ENCODE data around the gene ASAP2. TPM values are rescaled to one million over a fixed set of nuclear protein-coding genes. Genes with fewer than 3 reads are reported as not detected.

The ASAP2 gene
- polyA plus RNA-seq, 4 donors = 50.7 to 60.8 (median 58.3) TPM

DNA sequence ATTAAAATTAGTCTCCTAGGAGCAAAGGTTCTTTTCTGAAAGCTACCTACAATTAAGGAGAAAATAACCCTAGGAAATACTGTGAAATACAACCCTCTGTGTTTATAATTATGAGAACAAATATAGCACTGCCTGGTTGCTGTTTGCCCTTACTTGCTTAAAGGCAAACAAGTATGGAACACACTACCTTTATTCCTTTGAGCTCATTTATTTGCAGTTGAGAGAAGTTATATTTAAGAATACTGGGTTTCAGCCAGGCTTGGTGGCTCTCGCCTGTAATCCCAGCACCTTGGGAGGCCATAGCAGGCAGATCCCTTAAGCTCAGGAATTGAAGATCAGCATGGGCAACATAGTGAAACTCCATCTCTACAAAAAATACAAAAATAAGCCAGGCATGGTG is 244.6 kb downstream of the ASAP2 start:
- DNase-seq (ENCODE audit: low read depth in 4 of 4, low spot score in 2 of 4) = no peak

Other genes starting within 250 kb of the ASAP2 start
- gene MBOAT2, start 203.1 kb upstream of the ASAP2 start, polyA plus RNA-seq (ENCODE audit: insufficient read length in 4 of 4) = 10 to 100 TPM; 51.1 to 71.5 (median 67.4) TPM
- 10 to 100 TPM; 76.6 to 83.0 (median 82.6) TPM for gene ITGB1BP1, start 216.7 kb downstream of the ASAP2 start, polyA plus RNA-seq (ENCODE audit: insufficient read length in 4 of 4)
- gene CPSF3, start 216.8 kb downstream of the ASAP2 start, polyA plus RNA-seq (ENCODE audit: insufficient read length in 4 of 4) = 10 to 100 TPM; 44.5 to 58.6 (median 53.7) TPM